GM19397 (cell line): ENCODE data around the gene PPP1R26.
"Not testable (repeated sequence)": the region's sequence is repeated elsewhere in the genome, so short reads cannot be mapped to it uniquely, and the experiment has no call there.

ENCODE experiments used
- ATAC-seq: cut with Tn5 transposase; IDR thresholded peaks from one replicate; pipeline ENCODE4 v1.9.1; 2021; ENCODE audit warnings: mild to moderate bottlenecking, moderate library complexity; ENCODE audit not compliant: unreplicated experiment

The PPP1R26 gene

GRCh38 chr9:135535631-135536030 is 56.0 kb downstream of the PPP1R26 start:
- ATAC-seq, result not testable (repeated sequence)

- no peak for ATAC-seq
Measured at GRCh38 chr9:135536216-135536615, 56.6 kb downstream of the PPP1R26 start.
